ENCODE data around the gene ENGASE. TPM values are rescaled to one million over a fixed set of nuclear protein-coding genes. Genes with fewer than 3 reads are reported as not detected.

The ENGASE gene
- total and polyA plus RNA-seq, 8 donors = 13.9 to 86.5 (median 21.6) TPM

- no peak for TF ChIP-seq CTCF (IDR thresholded peaks at IDR 0.05)
- Histone ChIP-seq H3K4me1 (no peaks in the 10 kb centered on the region), H3K4me3 (no peak overlapping the region), H3K36me3 (no peaks in the 10 kb centered on the region), H3K9me3 (no peaks in the 10 kb centered on the region), H3K27ac (no peak overlapping the region), H3K27me3 (peaks cover 0 to 5% (median 0%) of the 10 kb centered on the region in 4 donors)
- WGBS, 2 donors = 9 to 14% methylated on average over 38 to 52 of the region's 52 CpGs
- ATAC-seq (no peak), DNase-seq (no peak), FAIRE-seq (no peak)
- intact Hi-C loops (cut with DNase I) = no loop called here
These were observed 22.8 kb downstream of the ENGASE start for GRCh38 chr17:79097226-79098055.

GRCh38 chr17:79098282-79098867 is 23.8 kb downstream of the ENGASE start:
- Histone ChIP-seq H3K27me3 (peaks cover 0 to 8% (median 0%) of the 10 kb centered on the region in 4 donors), H3K9me3 (no peaks in the 10 kb centered on the region), H3K4me1 (no peaks in the 10 kb centered on the region), H3K36me3 (no peaks in the 10 kb centered on the region), H3K4me3 (no peak overlapping the region), H3K27ac (no peak overlapping the region)
- ATAC-seq = no peak
- intact Hi-C loops (cut with DNase I) = no loop called here
- WGBS, 2 donors = 19 to 27% methylated on average over 16 of the region's 16 CpGs
- FAIRE-seq = no peak
- TF ChIP-seq CTCF (IDR thresholded peaks at IDR 0.05) = no peak
- no peak for DNase-seq

- ATAC-seq = no peak
- no peaks in the 10 kb centered on the region for H3K4me1 ChIP-seq
- intact Hi-C loops (cut with DNase I) = no loop called here
- no peak for FAIRE-seq
- 62 to 70% methylated on average over 18 of the region's 18 CpGs for WGBS, 2 donors
- H3K36me3 ChIP-seq = no peaks in the 10 kb centered on the region
- H3K4me3 ChIP-seq = no peak overlapping the region
- no peak for TF ChIP-seq CTCF (IDR thresholded peaks at IDR 0.05)
- no peaks in the 10 kb centered on the region for H3K9me3 ChIP-seq
- peaks cover 0 to 8% (median 0%) of the 10 kb centered on the region in 4 donors for H3K27me3 ChIP-seq
- no peak for DNase-seq
- no peak overlapping the region for H3K27ac ChIP-seq
These were observed 25.8 kb downstream of the ENGASE start for GRCh38 chr17:79100405-79100804.

- no peaks in the 10 kb centered on the region for H3K9me3 ChIP-seq
- no peaks in the 10 kb centered on the region for H3K36me3 ChIP-seq
- no peak overlapping the region for H3K4me3 ChIP-seq
- H3K4me1 ChIP-seq = no peaks in the 10 kb centered on the region
- TF ChIP-seq CTCF (IDR thresholded peaks at IDR 0.05) = no peak
- intact Hi-C loops (cut with DNase I) = no loop called here
- peaks cover 0 to 8% (median 0%) of the 10 kb centered on the region in 4 donors for H3K27me3 ChIP-seq
- DNase-seq (no peak), ATAC-seq (no peak), FAIRE-seq (no peak)
- 38 to 47% methylated on average over 13 of the region's 13 CpGs for WGBS, 2 donors
- H3K27ac ChIP-seq = no peak overlapping the region
These were observed 26.6 kb downstream of the ENGASE start for GRCh38 chr17:79101111-79101673.
